ENCODE measurements around the gene DNPEP.
A peak's percentile ranks its signal among the peaks of the same experiment; 100 is the strongest.

Gene DNPEP

DNA sequence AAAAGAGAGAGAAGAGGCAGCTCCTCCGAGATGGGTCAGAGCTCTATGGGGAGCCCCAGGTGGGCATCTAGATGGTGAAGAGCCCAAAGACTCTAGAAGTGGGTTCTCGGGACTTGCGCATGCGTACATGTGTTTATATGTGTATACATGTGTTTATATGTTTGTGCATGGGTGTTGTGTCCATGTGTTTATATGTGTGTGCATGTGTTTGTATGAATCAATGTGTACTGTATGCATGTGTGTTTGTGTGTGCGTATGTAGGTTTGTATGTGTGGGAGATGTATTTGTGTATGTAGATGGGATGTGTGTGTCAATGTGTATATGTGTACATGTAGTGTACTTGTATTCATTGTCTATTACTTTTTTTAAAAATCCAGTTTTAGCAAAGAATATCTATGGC lies 25.6 kb downstream of the DNPEP start:
- no peak for DNase-seq (ENCODE audit: low spot score)

DNA sequence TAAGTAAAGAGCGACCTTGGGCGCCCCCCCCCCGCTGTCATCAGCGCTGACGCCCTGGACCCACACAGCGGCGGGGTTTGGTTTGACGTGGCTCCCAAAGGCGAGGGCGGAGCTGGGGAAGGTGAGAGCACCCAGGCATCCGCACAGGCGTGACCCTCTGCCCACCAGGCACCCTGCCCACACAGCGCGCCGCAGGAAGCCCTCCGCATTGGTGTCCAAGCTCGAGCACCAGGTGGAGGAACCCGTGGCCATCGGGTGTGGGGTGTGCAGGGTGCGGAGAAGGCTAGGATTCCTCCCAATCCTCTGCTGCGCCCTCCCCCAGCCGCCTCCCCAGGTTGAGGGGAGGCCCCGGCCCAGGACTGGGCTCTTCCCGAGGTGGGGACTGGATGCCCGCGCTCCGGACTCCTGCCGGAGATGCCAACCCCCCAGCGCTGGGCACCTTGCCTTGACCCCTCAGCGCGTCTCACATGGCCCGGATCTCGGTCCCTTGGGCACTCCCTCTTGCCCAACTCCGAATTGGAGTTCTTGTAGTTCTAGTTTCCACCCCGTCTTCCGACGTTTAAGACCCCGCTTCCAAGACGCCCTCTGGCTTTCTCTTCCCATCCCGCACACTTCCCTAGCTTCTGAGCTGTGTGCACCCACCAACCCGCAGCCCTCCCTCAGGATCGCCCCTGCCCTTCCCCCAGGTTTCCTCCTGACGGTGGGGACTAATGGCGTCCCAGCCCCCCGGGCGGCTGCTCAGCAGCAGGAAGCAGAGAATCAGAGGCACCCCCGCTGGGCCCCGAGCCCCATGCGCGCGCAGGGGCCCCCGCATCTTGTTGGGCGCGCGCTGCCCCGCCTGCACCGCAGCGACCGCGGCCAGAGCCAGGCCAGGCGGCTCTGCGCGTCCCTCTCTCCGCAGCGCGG lies 29.3 kb downstream of the DNPEP start:
- no peak for DNase-seq (ENCODE audit: low spot score)

DNA sequence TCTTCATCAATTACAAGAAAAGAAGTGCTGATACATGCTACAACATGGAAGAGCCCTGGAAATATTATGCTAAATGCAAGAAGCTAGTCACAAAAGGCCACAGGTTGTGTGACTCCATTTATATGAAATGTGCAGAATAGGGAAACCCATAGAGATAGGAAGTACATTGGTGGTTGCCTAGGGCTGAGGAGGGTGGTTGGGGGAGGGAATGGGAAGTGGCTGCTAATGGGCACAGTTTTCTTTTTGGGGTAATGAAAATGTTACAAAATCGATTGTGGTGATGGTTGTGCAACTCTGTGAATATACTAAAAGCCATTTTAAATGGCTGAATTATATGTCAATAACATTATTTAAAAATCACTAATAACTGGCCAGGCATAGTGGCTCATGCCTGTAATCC lies 30.9 kb downstream of the DNPEP start:
- DNase-seq (ENCODE audit: low spot score), result no peak

DNA sequence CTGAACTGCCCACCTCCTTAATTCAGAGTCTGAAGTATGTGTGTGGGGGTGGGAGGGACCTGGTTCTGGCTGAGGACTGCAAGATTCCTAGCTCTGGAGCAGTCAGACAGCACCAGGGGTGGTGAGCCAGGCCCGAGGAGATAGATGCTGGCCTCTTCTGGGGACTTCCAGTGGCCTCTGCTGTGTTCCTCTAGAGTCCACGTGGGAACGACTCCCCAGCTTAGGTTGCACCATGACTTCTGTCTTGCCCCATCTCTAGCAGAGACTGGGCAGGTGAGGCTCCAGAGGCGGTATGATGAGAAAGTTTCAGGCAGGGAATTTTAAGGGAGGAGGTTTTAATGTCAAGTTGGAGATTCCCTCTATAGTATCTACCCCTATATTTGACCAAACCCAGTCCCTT lies 33.1 kb downstream of the DNPEP start:
- no peak for DNase-seq (ENCODE audit: low spot score)

DNA sequence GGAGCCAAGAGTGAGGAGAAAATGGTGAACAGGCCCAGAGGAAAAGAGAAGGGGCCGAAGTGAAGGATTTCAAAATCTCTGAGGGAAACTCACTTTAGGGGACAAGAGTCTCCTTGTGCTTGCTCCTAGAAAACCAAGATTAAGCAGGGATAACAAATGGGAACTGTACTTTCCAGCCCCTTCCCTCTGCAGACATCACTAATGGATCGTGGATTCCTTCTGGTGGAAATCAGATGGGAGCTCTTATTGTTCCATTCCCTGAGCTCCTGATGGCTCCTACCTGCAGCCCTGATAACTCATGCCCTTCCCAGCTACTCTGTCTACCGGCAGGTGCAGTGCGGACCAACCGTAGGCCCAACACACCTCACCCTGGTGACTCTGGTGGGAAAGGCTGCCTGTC lies 34.6 kb downstream of the DNPEP start:
- no peak for DNase-seq (ENCODE audit: low spot score)

DNA sequence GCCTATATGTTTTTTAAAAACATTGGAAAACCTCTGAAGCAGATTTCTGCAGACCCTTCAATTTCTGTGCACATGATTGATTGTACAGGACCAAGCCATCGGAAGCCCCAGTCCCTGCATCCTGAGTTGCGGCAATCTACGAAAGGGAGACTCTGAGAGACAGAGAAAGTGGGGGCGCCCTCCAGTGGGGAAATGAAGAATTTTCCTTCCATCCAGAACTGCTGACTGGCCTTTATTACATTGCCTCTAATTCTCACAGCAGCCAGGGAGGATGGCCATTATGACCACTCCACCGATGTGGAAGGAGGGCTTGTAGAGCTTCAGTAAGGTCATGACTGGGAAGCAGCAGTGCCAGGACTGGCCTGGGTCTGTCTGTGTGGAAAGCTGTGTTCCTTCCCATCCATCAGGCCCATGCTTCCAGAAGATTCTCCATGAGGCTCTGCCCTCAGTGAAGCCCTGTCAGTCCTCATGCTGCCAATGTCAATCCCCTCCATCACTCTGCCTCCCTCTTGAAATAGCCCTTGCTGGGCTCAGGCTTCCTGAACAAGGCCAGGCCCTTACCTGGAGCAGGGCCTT lies 35.2 kb downstream of the DNPEP start:
- peak; percentile 67 for DNase-seq (ENCODE audit: low spot score)

DNA sequence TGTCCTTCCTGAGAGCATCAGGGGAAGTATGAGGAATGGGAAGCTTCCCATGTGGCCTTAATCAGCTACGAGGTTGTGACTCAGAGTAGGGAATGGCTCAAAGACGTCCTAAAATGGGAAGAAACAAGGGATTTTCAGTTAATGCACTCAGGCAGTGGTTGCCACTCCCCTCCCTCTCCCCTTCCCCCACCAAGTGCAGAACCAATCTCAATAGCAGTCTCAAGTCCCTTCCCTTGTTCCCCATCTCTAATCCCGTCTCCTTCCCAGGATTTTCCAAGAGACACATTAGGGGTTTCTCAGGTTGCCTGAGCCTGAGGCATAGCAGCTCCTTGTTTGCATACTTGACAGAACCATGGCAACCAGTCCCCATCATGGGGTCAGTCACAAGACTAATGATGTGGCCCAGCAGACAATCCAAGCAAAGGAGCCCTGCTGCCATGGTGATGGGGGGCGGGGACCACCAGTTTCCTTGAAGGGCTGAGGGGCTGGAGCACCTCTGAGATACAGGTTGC lies 36.9 kb downstream of the DNPEP start:
- no peak for DNase-seq (ENCODE audit: low spot score)

DNA sequence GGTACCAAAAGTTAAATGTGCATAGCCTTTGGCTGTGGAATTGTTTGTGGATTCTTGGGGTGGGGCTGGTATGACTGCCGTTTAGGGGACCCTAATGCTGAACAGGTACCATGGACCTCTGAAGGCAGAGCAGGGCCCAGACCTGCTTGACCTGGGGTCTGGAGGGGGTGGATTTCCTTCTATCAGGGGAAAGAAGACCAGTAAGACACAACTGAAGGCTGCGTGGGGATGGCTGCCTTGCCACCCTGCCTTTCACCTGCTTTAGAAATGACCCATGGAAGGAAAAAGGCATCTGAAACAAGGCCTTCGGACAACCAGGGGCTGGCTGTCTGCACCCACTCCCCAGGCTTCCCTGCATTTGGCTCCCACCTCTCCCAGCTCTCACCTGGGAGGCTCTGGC lies 37.5 kb downstream of the DNPEP start:
- no peak for DNase-seq (ENCODE audit: low spot score)

DNA sequence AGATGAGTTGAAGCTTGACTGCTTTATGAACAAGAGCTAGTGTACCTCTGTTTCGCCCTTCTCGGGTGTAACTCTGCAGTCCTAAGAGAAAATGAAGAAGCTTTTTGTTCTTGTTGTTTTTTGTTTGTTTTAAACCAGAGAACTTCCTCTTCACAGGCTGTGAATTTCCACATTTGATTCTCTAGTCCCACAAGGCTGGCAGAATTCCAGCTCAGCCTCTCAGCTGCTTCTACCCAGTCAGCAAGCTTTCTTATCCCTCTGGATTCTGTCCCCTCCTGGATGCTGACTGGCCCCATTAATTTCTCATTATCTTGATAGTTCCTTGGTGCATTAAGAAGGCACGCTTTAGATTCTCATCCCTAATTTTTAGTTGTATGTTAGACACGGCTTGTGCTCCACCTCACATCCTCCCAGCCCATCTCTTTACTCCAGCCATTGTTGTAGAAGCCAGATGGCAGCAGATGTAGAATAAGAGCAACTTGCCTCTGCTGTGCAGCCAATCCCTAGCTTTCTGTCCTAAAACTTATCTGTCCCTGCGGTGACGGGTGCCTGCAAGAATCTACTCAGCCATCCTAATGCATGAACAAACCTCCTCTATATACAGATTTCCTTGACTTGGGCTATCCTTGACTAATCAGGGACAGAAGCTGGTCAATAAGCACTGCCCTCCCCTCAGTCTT lies 42.8 kb downstream of the DNPEP start:
- DNase-seq (ENCODE audit: low spot score), result no peak

DNA sequence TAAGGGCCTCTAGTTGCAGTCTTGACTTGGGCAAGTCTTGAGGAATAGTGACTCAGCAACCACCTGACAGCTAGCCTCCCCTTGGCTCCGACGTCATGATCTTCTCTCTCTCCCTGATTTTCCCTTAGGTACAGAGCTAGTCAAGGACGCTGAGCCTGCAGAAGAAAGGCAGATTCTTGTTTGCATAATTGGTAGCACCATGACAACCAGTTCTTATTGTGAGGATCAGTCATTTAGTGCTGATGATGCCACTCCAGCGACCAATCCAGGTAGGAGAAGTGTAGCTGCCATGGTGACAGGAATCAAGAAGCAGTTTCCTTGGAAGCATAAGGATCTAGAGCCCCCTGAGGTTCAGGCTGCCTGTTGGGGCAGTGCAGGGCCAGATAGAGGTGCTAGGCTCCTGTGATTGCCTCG lies 52.3 kb downstream of the DNPEP start:
- no peak for DNase-seq (ENCODE audit: low spot score)

DNA sequence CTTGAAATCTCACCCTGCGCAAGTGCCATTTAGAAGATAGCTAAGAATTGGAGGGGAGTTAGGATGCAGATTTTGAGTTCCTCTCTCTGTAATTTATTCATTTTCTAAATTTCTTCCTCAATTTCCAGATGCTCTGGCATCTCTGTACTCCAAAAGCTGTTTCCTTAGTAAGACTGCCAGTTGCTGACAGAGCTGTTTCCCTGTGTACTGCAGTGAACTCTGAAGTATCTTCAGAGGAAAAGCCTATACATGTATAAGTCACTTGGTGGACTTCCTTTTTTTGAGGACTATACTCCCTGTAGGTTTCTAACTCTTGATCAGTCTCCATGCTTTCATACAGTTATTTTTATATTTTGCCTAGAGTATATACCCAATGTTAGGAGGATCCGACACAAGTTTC lies 53.6 kb downstream of the DNPEP start:
- DNase-seq (ENCODE audit: low spot score), result no peak

DNA sequence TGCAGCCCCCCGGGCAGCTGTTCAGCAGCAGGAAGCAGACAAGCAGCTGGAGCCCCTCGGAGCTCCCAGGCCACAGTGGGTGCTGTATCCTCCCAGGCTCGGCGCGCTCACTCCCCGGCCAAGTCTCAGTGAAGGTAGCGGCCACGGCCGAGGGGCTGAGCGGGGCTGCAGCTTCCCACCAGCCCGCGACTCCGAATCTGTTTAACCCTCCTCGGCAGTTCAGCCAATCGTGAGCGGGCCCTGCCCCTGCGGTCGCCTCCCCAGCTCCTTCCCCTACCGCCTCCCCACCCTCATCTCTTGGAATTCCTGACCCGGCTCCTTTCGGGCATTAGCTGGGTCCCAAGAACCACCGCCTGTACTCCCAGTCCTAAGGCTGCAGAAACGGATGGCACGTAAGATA lies 55.2 kb downstream of the DNPEP start, which contains the start of gene RESP18:
RESP18 (minus strand) TSS at position 203 of the 400 bp plus-strand sequence.
- no peak for DNase-seq (ENCODE audit: low spot score)

DNA sequence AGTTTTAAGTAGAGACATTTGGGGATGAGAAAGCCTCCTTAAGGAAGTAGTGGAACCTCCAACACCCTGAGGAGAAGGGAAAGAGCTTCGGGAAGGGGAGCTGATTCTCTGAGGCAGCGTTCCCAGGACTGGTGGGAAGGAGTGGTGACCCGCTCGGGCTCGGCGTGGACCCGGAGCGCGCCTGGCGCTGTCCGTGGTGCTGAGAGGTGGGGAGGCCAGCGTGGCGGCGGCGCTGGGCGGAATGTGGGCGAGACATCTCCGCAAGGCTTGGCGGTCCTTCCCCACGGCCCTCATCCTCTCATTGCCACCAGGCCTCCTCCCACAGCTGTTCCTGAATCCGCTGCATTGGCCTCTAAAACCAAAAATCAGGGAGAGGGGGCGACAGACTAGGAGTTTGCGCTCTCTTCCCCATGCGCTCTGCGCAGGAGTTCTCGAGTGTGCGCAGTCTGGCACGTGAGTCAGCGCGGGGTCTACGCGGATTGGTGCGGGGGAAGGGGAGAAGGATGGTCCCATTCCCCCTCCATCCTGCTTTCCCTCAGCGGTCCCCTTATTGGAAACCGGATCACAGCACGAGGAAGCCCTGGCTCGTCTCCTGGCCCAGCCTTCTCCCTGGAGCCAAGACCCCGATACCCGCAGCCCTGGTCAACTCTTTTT lies 56.0 kb downstream of the DNPEP start:
- no peak for DNase-seq (ENCODE audit: low spot score)

DNA sequence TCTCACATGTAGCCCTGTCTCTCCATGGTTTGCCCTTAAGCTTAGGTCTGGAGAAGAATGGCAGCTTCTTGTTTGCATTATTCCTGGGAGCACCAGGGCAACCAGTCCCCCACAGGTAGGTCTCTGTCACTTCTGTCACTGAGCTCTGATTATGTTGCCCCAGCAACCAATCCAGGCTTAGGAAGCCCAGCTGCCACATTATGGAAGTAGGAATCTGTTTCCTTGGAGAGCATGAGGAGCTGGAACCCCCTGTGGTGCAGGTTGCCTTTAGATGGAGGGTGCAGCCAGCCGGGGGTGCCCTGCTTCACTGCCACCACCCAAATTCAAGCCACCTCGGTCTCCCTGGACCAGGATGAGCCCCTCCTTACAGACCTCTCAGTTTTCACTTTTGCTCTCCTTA lies 60.0 kb downstream of the DNPEP start:
- no peak for DNase-seq (ENCODE audit: low spot score)

DNA sequence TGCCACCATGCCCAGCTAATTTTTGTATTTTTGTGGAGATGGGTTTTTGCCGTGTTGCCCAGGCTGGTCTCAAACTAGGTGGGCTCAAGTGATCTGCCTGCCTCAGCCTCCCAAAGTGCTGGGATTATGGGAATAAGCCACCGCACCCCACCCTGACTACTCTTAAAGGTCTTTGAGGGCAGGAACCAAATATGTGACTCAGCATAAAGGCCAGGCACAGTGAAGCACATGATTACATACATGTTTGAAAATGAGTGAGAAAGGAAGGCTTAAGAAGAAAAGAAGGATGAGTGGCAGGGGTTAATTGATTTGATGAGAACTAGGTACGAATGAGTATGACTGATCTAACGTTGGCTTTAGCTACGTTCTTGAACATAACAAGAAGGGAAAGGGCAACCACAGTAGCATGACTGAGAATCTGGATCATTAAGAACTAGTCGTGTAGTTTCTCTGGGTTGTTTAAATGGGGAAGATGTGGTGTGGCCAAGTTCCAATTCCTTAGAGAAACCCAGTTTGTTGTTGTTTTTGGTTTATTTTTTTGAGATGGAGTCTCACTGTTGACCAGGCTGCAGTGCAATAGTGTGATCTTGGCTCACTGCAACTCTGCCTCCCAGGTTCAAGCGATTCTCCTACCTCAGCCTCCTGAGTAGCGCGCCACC lies 61.9 kb downstream of the DNPEP start:
- no peak for DNase-seq (ENCODE audit: low spot score)

DNA sequence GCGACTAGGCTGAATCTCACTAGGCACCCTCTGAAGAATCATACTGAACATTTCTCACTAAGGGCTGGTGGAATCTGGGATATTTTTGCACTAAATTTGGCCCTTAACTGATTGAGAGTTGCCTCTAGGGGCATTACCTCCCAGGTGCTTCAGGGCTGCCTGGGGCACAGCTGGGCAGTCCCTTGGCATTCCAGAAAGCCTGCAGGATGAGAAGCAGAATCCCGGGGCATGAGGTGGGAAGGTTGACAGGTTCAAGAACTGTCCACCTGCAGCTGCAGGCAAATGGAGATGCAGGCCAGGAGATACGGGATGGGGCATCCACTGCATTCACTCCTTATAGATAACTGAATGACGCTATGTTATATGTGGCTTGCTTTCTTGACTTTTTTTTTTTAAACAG lies 62.6 kb downstream of the DNPEP start:
- DNase-seq (ENCODE audit: low spot score), result no peak

DNA sequence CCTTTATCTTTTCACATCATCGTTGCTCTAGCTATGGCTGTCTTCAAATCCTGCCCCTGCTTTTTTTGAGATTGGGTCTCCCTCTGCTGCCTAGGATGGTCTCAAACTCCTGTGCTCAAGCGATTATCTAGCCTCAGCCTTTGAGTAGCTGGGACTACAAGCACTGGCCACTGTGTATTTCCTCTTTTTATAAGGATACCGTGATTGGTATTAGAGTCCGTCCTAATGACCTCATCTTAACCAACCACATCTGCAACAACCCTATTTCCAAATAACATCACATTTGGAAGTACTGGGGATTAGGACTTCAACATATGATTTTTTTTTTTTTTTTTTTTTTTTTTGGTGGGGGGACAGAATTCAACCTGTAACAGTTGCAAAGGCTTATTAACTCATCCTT lies 64.3 kb downstream of the DNPEP start:
- DNase-seq (ENCODE audit: low spot score), result no peak
